GM18867 (cell line): ENCODE results near the gene ZNF445.
A peak's percentile ranks its signal among the peaks of the same experiment; 100 is the strongest.
"Not testable (repeated sequence)": the region's sequence is repeated elsewhere in the genome, so short reads cannot be mapped to it uniquely, and the experiment has no call there.

Experiments used
- ATAC-seq: cut with Tn5 transposase; IDR thresholded peaks from one replicate; pipeline ENCODE4 v1.9.1; 2021; ENCODE audit warnings: mild to moderate bottlenecking, moderate library complexity; ENCODE audit not compliant: unreplicated experiment

ZNF445 gene

GRCh38 chr3:44477312-44478030 lies at the start of gene ZNF445:
Gene ZNF445, minus strand, starts transcription at chr3:44477670. Its CDS starts 22,121 bp downstream, at chr3:44455549.
- peak; percentile 94 for ATAC-seq

GRCh38 chr3:44525060-44525459 lies 47.6 kb upstream of the ZNF445 start:
- ATAC-seq: no peak

DNA sequence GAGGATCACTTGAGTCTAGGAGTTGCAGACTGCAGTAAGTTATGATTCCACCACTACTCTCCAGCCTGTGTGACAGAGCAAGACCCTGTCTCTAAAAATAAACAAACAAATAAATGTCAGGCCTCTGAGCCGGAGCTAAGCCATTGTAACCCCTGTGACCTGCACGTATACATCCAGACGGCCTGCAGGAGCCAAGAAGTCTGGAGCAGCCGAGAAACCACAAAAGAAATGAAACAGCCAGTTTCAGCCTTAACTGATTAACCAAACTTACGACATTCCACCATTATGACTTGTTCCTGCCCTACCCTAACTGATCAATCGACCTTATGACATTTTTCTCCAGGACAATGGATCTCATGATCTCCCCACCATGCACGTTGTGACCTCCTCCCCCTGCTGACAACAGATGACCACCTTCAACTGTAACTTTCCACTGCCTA lies 45.0 kb upstream of the ZNF445 start:
- ATAC-seq: no peak

- no peak for ATAC-seq
These were observed 44.3 kb upstream of the ZNF445 start for GRCh38 chr3:44521721-44522120.

GRCh38 chr3:44518782-44519156 lies 41.3 kb upstream of the ZNF445 start:
- ATAC-seq: no peak

- no peak for ATAC-seq
These were observed 38.8 kb upstream of the ZNF445 start for GRCh38 chr3:44516230-44516629.

GRCh38 chr3:44513513-44513912 lies 36.0 kb upstream of the ZNF445 start:
- ATAC-seq: no peak

GRCh38 chr3:44511238-44511566 lies 33.7 kb upstream of the ZNF445 start:
- no peak for ATAC-seq

DNA sequence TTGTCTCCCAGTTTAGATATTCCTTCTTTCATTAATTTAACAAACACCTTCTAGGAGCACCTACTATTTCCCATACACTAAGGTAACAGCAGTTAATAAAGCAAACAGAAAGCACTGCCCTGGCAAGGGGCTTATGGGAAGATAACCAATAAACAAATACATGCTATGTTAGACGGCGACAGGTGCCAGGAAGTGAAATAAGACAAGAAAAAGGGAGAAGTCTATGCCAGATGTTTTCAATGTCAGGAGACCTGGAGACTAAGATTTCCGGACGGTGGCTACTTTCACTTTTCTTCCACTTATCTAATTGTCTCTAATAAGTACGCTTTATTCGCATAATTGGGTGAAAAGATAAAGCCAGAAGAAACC lies 32.5 kb upstream of the ZNF445 start:
- ATAC-seq: peak; percentile 46

GRCh38 chr3:44509393-44509921 lies 32.0 kb upstream of the ZNF445 start:
- no peak for ATAC-seq

DNA sequence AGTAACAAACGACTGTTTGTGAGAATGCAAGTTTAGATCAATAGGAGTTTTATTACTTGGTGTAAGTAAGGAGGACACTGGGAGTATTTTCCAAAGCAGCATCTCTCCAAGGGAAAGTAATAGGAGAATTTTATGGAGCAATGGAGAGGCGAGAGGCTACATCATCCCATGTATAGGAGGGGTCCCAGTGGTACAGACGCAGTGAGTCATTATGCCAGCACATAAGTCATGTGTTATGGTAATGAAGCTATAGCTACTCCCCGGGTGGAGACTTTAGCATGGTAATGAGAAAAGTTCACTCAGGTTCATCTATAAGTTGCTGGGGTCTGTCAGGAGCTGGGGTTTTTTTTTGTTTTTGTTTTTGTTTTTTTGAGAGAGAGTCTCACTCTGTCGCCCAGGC lies 29.5 kb upstream of the ZNF445 start:
- no peak for ATAC-seq

- ATAC-seq: no peak
These were observed 29.1 kb upstream of the ZNF445 start for GRCh38 chr3:44506556-44506955.

- ATAC-seq: no peak
These were observed 27.1 kb upstream of the ZNF445 start for GRCh38 chr3:44504566-44504965.

GRCh38 chr3:44503178-44503577 lies 25.7 kb upstream of the ZNF445 start:
- ATAC-seq: not testable (repeated sequence)

DNA sequence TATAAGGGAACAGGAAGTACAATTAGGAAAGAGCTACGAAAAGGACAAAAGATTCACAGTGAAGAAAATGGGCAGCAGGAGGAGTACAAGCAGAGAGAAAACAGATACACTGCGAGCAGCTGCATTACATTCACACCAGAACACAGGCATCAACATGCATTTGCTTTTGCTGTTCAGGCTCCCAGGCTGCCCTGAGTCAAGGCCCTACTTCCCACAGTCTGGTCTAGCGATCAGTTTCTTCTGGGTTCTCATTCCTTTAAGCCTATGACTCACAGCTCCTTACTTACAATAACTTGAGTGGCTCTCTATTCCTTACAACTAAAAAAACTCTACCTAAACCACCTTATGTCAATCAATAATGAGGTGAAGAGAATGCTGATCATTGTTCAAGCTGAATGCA lies 24.5 kb upstream of the ZNF445 start:
- no peak for ATAC-seq

- ATAC-seq: not testable (repeated sequence)
These were observed 22.4 kb upstream of the ZNF445 start for GRCh38 chr3:44499899-44500168.

- ATAC-seq: no peak
These were observed 21.9 kb upstream of the ZNF445 start for GRCh38 chr3:44499149-44499898.

- ATAC-seq: no peak
These were observed 18.4 kb upstream of the ZNF445 start for GRCh38 chr3:44495636-44496415.

- ATAC-seq: no peak
These were observed 15.0 kb upstream of the ZNF445 start for GRCh38 chr3:44492496-44492895.

GRCh38 chr3:44482721-44483120 lies 5.3 kb upstream of the ZNF445 start:
- ATAC-seq: no peak

DNA sequence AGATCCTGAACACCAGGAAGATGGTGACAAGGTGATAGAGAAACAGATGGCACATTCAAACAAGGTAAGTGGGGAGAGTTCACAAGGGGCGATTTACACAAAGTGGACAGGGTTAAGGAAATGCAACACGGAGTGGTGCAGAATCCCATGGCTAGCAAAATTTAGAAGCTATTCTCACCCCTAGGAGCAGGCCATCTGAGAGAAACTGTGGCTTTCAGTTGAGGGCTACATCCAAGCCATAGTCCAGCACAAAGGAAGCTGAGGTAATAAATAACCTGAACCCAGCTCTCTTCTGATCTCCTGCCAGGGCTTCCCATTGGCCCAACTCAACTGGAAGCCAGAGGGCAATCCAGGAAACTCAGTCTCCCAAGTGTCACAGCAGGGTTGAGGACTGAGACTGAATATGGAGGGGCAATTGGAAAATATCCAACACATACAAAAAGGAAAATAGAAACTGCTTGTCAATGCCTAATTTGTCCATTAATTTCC lies 1.2 kb upstream of the ZNF445 start:
- no peak for ATAC-seq

DNA sequence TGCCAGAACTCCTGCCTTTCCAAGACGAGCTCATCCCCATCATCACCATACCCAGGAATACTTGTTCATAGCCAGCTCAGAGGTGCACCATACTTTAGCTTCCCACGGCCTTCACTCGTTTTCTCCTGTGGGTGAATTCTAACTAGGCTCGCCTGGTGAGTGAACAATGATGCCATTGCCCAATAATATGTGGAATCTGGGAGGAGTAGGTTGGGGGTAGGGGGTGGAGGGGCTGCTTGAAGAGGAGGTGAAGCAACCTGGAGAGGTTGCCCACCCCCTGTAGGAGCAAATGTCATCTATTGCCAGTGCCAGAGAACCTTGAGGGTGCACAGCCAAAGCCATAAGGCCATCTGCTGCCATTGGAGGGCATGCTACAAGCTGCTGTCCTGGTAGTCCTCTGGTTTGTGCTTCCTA lies 592 bp upstream of the ZNF445 start:
- no peak for ATAC-seq
